ENCODE data around the gene ARHGAP5. TPM values are rescaled to one million over a fixed set of nuclear protein-coding genes. Genes with fewer than 3 reads are reported as not detected.

The ARHGAP5 gene
- total RNA-seq, 3 donors from 2014 or later (not counting 1 experiment from before 2014, with no cell fraction given), result 31.5 to 45.8 (median 41.1) TPM

DNA sequence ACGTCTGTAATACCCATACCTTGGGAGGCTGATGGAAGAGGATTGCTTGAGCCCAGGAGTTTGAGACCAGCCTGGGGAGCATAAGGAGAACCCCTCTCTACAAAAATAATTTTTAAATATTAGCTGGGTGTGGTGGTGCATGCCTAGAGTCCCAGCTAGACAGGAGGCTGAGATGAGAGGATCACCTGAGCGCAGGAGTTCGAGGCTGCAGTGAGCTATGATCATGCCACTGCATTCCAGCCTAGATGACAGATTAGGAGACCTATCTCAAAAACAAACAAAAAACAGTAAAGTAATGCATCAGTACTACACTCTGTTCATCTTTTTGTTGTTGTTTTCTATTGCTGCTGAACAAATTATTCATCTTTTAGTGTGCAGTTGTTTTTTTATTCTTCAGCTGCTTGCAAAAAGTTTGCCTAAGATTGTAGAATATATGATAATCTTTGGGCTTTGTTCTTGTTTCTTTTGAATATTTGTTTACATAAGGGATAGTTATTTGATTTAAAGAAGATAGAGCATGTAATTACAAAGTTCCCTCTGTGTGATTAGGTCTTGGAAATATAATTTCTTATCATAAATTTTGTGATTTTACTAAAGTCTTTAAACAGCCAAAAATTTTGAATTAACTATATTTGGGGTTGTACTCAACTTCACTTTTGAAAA lies 8.2 kb downstream of the ARHGAP5 start:
- Histone ChIP-seq H3K4me3 (ENCODE audit: low read length) (no peak overlapping the region), H3K27ac (ENCODE audit: low read length) (no peak overlapping the region), H3K36me3 (ENCODE audit: control insufficient read depth, insufficient read depth, low read length) (no peaks in the 10 kb centered on the region), H3K4me1 (ENCODE audit: control insufficient read depth, insufficient read depth, low read length) (no peaks in the 10 kb centered on the region), H3K27me3 (ENCODE audit: control insufficient read depth, insufficient read depth, low read length) (no peaks in the 10 kb centered on the region), H3K9me3 (ENCODE audit: control insufficient read depth, insufficient read depth, low read length) (no peaks in the 10 kb centered on the region)
- H3K27ac Mint-ChIP-seq, result no peak overlapping the region
- H3K9me3 Mint-ChIP-seq, result no peaks in the 10 kb centered on the region
- H3K27me3 Mint-ChIP-seq (ENCODE audit: low read depth in 2 of 2), result peaks cover 0 to 5% of the 10 kb centered on the region in 2 donors
- 100% methylated on average over 3 of the region's 3 CpGs for WGBS (ENCODE audit: insufficient coverage)
- TF ChIP-seq, protein P1, sequence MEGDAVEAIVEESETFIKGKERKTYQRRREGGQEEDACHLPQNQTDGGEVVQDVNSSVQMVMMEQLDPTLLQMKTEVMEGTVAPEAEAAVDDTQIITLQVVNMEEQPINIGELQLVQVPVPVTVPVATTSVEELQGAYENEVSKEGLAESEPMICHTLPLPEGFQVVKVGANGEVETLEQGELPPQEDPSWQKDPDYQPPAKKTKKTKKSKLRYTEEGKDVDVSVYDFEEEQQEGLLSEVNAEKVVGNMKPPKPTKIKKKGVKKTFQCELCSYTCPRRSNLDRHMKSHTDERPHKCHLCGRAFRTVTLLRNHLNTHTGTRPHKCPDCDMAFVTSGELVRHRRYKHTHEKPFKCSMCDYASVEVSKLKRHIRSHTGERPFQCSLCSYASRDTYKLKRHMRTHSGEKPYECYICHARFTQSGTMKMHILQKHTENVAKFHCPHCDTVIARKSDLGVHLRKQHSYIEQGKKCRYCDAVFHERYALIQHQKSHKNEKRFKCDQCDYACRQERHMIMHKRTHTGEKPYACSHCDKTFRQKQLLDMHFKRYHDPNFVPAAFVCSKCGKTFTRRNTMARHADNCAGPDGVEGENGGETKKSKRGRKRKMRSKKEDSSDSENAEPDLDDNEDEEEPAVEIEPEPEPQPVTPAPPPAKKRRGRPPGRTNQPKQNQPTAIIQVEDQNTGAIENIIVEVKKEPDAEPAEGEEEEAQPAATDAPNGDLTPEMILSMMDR (IDR thresholded peaks at IDR 0.05), result no peak
- no peaks in the 10 kb centered on the region for H3K36me3 Mint-ChIP-seq
- DNase-seq, result no peak
- H3K4me3 Mint-ChIP-seq, result no peak overlapping the region
- intact Hi-C loops (cut with micrococcal nuclease), result no loop called here
- no peak for ATAC-seq
- peaks cover 0 to 6% of the 10 kb centered on the region in 2 donors for H3K4me1 Mint-ChIP-seq

DNA sequence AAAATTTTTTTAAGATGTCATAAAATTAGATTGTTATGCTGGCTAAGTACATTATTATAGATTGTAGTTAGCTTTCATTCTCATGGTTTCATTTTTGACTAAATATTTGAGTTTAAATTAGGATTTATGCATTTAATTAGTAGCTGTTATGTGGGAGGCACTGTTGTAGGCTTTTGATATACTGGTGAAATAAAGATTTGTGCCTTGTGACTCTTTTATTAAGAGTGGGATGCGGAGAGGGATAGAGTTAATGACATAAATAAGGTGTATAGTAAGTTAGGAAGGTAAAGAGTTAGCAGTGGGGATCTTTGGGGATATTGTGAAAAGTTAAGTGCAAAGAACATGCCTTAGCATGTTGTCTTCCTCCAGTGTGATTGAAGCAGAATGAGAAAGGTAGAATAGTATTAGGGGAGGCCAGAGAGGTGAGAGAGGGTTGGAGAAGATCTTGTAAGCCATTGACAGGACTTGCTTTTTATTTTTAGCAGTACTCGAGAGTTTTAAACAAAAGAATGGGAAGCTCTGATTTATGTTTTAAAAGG lies 8.8 kb downstream of the ARHGAP5 start:
- Mint-ChIP-seq H3K36me3 (no peaks in the 10 kb centered on the region), H3K4me3 (no peak overlapping the region), H3K27ac (no peak overlapping the region), H3K9me3 (no peaks in the 10 kb centered on the region), H3K27me3 (ENCODE audit: low read depth in 2 of 2) (peaks cover 0 to 5% of the 10 kb centered on the region in 2 donors), H3K4me1 (peaks cover 0 to 6% of the 10 kb centered on the region in 2 donors)
- intact Hi-C loops (cut with micrococcal nuclease), result no loop called here
- no peak for DNase-seq
- no peak for ATAC-seq
- no peak overlapping the region for H3K4me3 ChIP-seq (ENCODE audit: low read length)
- H3K4me1 ChIP-seq (ENCODE audit: control insufficient read depth, insufficient read depth, low read length), result no peaks in the 10 kb centered on the region
- no peak overlapping the region for H3K27ac ChIP-seq (ENCODE audit: low read length)
- 95% methylated on average over 2 of the region's 2 CpGs for WGBS (ENCODE audit: insufficient coverage)
- H3K36me3 ChIP-seq (ENCODE audit: control insufficient read depth, insufficient read depth, low read length), result peaks cover 3% of the 10 kb centered on the region
- no peaks in the 10 kb centered on the region for H3K9me3 ChIP-seq (ENCODE audit: control insufficient read depth, insufficient read depth, low read length)
- TF ChIP-seq, protein P1 (IDR thresholded peaks at IDR 0.05), result no peak
- no peaks in the 10 kb centered on the region for H3K27me3 ChIP-seq (ENCODE audit: control insufficient read depth, insufficient read depth, low read length)

DNA sequence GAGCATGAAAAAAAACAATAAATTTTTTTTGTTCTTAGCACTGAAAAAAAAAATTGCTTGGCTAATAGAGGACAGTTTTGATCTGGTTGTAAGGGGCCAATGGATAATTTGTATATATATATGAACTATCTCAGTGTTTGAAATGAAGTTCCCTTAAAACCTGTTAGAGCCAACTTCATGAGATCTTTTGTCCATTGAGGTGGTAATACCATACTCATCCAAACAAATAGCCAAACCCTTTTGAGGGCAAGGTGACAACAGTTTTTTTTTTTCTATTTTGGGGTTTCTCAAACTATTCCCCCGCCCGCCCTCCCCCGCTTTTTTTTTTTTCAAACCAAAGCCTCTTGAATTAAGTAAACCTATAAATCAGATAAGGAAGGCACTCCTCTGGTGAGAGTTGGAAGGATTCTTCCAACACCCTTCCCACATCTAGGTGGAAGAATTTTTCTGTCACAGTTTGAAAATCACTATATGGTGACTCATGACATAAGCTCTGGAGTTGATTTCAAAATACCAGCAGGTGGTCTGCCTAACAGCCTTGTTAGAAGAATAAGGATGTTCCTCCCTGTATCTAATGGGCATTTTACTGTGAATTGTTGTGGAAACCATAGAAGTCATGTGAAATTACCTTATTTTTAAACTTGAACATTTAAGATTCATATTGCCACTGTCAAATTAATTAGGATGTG lies 10.2 kb downstream of the ARHGAP5 start:
- H3K4me1 ChIP-seq (ENCODE audit: control insufficient read depth, insufficient read depth, low read length), result no peaks in the 10 kb centered on the region
- H3K27me3 ChIP-seq (ENCODE audit: control insufficient read depth, insufficient read depth, low read length), result no peaks in the 10 kb centered on the region
- peaks cover 8% of the 10 kb centered on the region for H3K36me3 ChIP-seq (ENCODE audit: control insufficient read depth, insufficient read depth, low read length)
- no peak overlapping the region for H3K27ac ChIP-seq (ENCODE audit: low read length)
- DNase-seq (no peak), ATAC-seq (no peak)
- H3K4me1 Mint-ChIP-seq, result peaks cover 0 to 6% of the 10 kb centered on the region in 2 donors
- H3K27ac Mint-ChIP-seq, result no peak overlapping the region
- peaks cover 9% of the 10 kb centered on the region for H3K36me3 Mint-ChIP-seq
- no peaks in the 10 kb centered on the region for H3K9me3 Mint-ChIP-seq
- H3K27me3 Mint-ChIP-seq (ENCODE audit: low read depth in 2 of 2), result peaks cover 0 to 5% of the 10 kb centered on the region in 2 donors
- no CpG with 5 or more reads among the region's 3 CpGs for WGBS (ENCODE audit: insufficient coverage)
- H3K9me3 ChIP-seq (ENCODE audit: control insufficient read depth, insufficient read depth, low read length), result no peaks in the 10 kb centered on the region
- no peak overlapping the region for H3K4me3 ChIP-seq (ENCODE audit: low read length)
- H3K4me3 Mint-ChIP-seq, result no peak overlapping the region
- TF ChIP-seq, protein P1 (IDR thresholded peaks at IDR 0.05), result no peak
- intact Hi-C loops (cut with micrococcal nuclease), result no loop called here

Data from natural killer cell (primary cell).